Measurements from ENCODE around the gene CCN6. TPM values are rescaled to one million over a fixed set of nuclear protein-coding genes. Genes with fewer than 3 reads are reported as not detected.
"Not testable (repeated sequence)": the region's sequence is repeated elsewhere in the genome, so short reads cannot be mapped to it uniquely, and the experiment has no call there.

The CCN6 gene
- polyA plus RNA-seq, 6 donors from 2014 or later = 0.11 to 0.15 TPM; not detected in 4

DNA sequence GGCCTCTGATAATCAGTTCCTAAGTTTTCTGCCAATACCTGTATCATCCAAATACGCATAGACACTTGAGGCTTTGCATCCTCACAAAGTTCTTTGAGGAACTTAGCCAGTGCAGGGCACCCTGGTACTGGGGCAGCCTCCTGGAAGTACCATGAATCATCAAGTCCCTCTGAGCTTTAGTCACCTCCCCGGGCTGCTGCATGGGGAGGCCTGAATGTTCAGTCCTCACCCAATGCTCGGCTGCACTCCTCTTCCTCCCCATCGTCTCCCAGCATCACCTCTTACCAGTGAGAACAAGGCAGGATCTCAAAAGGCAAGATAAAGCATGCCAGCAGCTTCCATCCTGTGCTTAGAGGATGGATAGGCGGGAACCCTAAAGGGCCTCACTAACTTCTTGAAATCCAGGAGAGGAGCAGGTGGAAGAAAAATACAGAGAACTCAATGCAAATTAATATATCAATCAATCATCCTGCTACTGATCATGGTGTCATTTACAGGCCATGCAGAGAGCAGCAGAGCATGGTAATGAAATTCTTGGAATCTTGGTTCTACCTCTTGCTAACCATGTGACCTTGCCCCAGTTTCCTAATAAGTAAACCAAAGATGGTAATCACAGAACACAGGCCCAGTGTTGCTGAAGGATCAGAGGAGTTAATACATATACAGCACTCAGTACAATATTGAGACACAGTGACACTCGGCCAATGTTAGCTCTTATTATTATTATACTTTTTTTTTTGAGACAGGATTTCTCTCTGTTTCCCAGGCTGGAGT, 4.7 kb upstream of the CCN6 start:
- Mint-ChIP-seq H3K4me3 (no peak overlapping the region), H3K9me3 (peaks cover 0 to 2% (median 0%) of the 10 kb centered on the region in 7 donors), H3K36me3 (no peaks in the 10 kb centered on the region), H3K4me1 (no peaks in the 10 kb centered on the region), H3K27ac (no peak overlapping the region), H3K27me3 (no peaks in the 10 kb centered on the region)
- DNase-seq (no peak), ATAC-seq (ENCODE audit: low read depth in 2 of 2) (no peak)

- Mint-ChIP-seq H3K9me3 (peaks cover 0 to 2% (median 0%) of the 10 kb centered on the region in 7 donors), H3K27ac (no peak overlapping the region), H3K4me1 (no peaks in the 10 kb centered on the region), H3K36me3 (no peaks in the 10 kb centered on the region), H3K4me3 (no peak overlapping the region), H3K27me3 (no peaks in the 10 kb centered on the region)
- DNase-seq (no peak), ATAC-seq (ENCODE audit: low read depth in 2 of 2) (no peak)
Observed at GRCh38 chr6:112049996-112050395, 3.9 kb upstream of the CCN6 start.

DNA sequence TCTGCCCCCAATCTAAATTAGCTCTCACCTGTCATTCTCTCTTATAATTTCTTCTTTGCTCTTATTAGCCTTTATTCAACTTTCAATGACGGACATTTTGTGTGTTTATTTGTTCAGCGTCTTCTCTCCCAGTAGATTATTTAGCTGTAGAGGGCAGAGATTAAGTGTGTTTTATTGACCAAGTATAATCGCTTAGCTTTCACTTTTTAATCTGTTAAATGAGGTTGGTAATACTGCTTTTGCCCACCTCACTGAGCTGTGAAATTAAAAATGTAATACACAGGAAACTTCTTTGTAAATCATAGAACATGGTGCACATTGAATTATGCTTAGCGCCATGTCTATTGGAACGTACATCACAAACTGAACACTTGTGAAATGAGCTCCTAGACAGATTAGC, 3.5 kb upstream of the CCN6 start:
- H3K9me3 Mint-ChIP-seq = peaks cover 0 to 2% (median 0%) of the 10 kb centered on the region in 7 donors
- H3K4me3 Mint-ChIP-seq = no peak overlapping the region
- DNase-seq (no peak), ATAC-seq (ENCODE audit: low read depth in 2 of 2) (no peak)
- peak overlapping the region in 1 of 6 donors; percentile 26 for H3K27ac Mint-ChIP-seq
- H3K4me1 Mint-ChIP-seq = no peaks in the 10 kb centered on the region
- no peaks in the 10 kb centered on the region for H3K27me3 Mint-ChIP-seq
- H3K36me3 Mint-ChIP-seq = no peaks in the 10 kb centered on the region

DNA sequence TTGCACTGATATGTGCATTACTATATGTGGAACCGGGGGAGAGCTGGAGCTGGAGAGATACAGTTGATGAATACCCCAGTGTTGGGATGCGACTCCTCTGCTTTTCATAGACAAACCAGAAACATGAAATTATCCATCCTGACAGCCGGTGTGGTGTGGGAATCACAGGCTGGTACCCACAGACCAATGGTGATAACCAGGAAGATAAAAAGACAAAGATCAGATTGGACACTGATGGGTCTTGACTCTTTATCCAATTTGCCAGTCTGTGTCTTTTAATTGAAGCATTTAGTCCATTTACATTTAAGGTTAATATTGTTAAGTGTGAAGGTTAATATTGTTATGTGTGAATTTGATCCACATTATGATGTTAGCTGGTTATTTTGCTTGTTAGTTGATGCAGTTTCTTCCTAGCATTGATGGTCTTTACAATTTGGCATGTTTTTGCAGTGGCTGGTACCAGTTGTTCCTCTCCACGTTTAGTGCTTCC, 2.6 kb upstream of the CCN6 start:
- H3K36me3 Mint-ChIP-seq; DNase-seq; H3K9me3 Mint-ChIP-seq; H3K27me3 Mint-ChIP-seq; ATAC-seq (ENCODE audit: low read depth in 2 of 2); H3K4me3 Mint-ChIP-seq; H3K4me1 Mint-ChIP-seq; H3K27ac Mint-ChIP-seq: not testable (repeated sequence)

DNA sequence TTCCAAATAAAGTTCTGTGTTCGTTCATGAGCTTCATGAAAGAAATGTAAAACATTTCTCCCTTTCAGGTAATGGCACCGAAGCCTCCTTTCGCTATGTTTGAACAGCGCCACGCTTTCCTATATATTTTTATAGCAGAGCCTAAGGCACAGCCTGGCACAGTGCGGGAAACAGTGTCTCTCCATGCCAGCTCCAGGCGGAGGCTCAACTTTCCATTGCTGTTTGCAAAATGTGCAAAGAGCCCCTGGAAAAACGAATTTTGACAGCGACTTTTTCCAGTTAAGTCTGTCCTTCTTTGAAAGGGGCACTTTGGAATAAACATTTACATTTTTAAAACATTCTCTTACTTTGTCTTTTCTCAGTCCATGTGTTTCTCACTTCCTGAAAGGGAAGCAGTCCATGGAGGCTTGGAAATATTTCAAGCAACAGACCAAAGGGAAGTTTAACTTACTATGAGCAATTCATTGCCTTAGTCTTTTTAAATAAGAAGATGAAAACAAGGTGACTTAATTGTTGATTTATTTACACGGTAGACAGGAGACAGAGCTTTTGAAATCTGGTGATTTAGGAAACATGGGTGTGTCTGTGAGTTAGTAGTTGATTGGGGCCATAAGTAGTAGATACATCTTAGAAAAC, 769 bp downstream of the CCN6 start:
- no peak overlapping the region for H3K27ac Mint-ChIP-seq
- DNase-seq (no peak), ATAC-seq (ENCODE audit: low read depth in 2 of 2) (no peak)
- no peaks in the 10 kb centered on the region for H3K27me3 Mint-ChIP-seq
- peaks cover 0 to 2% (median 0%) of the 10 kb centered on the region in 7 donors for H3K9me3 Mint-ChIP-seq
- H3K36me3 Mint-ChIP-seq = no peaks in the 10 kb centered on the region
- H3K4me1 Mint-ChIP-seq = no peaks in the 10 kb centered on the region
- no peak overlapping the region for H3K4me3 Mint-ChIP-seq

GRCh38 chr6:112058243-112059032, 4.5 kb downstream of the CCN6 start:
- DNase-seq (no peak), ATAC-seq (ENCODE audit: low read depth in 2 of 2) (no peak)
- Mint-ChIP-seq H3K27me3 (no peaks in the 10 kb centered on the region), H3K9me3 (no peaks in the 10 kb centered on the region), H3K4me1 (no peaks in the 10 kb centered on the region), H3K4me3 (no peak overlapping the region), H3K27ac (no peak overlapping the region), H3K36me3 (no peaks in the 10 kb centered on the region)

- H3K9me3 Mint-ChIP-seq = no peaks in the 10 kb centered on the region
- H3K36me3 Mint-ChIP-seq = no peaks in the 10 kb centered on the region
- DNase-seq = no peak
- no peak for ATAC-seq (ENCODE audit: low read depth in 2 of 2)
- no peak overlapping the region for H3K4me3 Mint-ChIP-seq
- no peaks in the 10 kb centered on the region for H3K27me3 Mint-ChIP-seq
- H3K4me1 Mint-ChIP-seq = no peaks in the 10 kb centered on the region
- no peak overlapping the region for H3K27ac Mint-ChIP-seq
Observed at GRCh38 chr6:112061605-112062004, 7.7 kb downstream of the CCN6 start.

DNA sequence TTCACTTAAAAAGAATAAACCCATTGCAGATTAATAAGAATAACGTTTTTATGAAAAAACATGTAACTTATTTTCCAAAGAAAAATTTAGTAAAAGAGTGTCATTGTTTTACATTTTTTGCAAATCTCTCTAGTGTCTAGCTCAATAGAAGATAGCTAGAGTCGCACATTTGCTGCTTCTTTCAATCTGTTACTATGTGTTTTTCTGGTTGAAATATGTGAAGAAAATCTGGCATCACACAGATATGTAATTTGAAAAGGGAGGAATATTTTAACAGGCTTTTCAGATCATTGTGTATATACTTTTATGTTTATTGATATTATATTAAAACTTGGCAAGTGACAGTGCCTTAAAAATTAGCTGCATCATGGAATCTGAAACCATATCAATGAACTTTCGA, 9.1 kb downstream of the CCN6 start:
- no peak overlapping the region for H3K4me3 Mint-ChIP-seq
- ATAC-seq (ENCODE audit: low read depth in 2 of 2) = no peak
- H3K36me3 Mint-ChIP-seq = no peaks in the 10 kb centered on the region
- no peak overlapping the region for H3K27ac Mint-ChIP-seq
- no peaks in the 10 kb centered on the region for H3K4me1 Mint-ChIP-seq
- no peaks in the 10 kb centered on the region for H3K9me3 Mint-ChIP-seq
- no peak for DNase-seq
- H3K27me3 Mint-ChIP-seq = no peaks in the 10 kb centered on the region

DNA sequence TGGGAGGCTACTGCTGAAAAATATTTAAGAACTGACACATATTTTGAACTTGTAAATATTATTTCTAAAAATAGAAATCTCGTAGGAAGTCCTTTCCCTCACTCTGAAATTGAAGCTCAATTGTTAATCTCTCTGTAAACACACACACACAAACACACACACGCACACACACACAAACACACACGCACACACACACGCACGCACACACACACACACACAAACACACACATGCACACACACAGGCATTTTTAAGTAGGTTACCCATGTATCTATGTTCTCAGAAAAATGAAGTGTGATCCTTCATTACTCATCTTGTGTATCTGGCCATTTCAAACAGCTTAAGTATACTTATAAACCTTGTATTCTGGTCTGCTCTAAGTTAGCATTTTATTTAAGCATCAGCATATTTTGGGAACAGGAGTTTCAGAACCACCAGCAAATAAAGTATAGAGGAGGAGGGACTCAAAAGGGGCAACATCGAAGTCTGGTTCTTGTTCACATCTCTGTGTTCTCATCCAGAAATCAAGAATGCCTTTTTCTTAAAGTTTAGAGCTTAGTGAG, 11.6 kb downstream of the CCN6 start:
- no peaks in the 10 kb centered on the region for H3K27me3 Mint-ChIP-seq
- ATAC-seq (ENCODE audit: low read depth in 2 of 2) = no peak
- no peak overlapping the region for H3K27ac Mint-ChIP-seq

GRCh38 chr6:112066606-112067005, 12.7 kb downstream of the CCN6 start:
- no peaks in the 10 kb centered on the region for H3K27me3 Mint-ChIP-seq
- ATAC-seq (ENCODE audit: low read depth in 2 of 2) (no peak), DNase-seq (no peak)
- peaks cover 0 to 7% of the 10 kb centered on the region in 2 donors for H3K36me3 Mint-ChIP-seq
- H3K4me1 Mint-ChIP-seq = no peaks in the 10 kb centered on the region
- no peak overlapping the region for H3K4me3 Mint-ChIP-seq
- no peak overlapping the region for H3K27ac Mint-ChIP-seq
- H3K9me3 Mint-ChIP-seq = no peaks in the 10 kb centered on the region

More for the DNA sequence above, 11.6 kb downstream of the CCN6 start:
- no peak overlapping the region for H3K4me3 Mint-ChIP-seq
- no peaks in the 10 kb centered on the region for H3K4me1 Mint-ChIP-seq
- H3K36me3 Mint-ChIP-seq = peaks cover 0 to 7% of the 10 kb centered on the region in 2 donors
- H3K9me3 Mint-ChIP-seq = no peaks in the 10 kb centered on the region
- DNase-seq = no peak

DNA sequence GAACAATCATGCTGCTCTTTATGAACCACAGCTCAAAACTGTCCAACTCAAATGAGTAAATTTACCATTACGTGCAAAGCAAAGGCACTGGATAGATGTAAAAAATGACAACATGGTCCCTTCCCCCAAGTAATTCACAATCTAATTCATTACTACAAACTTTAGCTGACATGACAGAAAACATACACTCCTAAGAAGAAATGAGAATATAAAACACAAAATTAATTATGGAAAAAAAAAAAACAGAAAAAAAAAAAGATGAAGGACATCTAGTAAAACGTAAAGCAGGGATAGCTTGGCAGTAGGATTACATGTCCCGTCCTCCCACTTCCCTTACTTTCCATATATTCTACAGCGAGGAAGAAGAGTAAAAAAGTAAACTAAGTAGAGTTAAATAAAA, 27.7 kb downstream of the CCN6 start:
- no peak overlapping the region for H3K4me3 Mint-ChIP-seq

GRCh38 chr6:112085286-112086065, 31.6 kb downstream of the CCN6 start:
- peak overlapping the region in 2 of 6 donors; percentile 67 to 79 for H3K27ac Mint-ChIP-seq
- ATAC-seq (ENCODE audit: low read depth in 2 of 2) = no peak

More for the DNA sequence above, 27.7 kb downstream of the CCN6 start:
- ATAC-seq (ENCODE audit: low read depth in 2 of 2) (no peak), DNase-seq (no peak)
- Mint-ChIP-seq H3K4me1 (no peaks in the 10 kb centered on the region), H3K36me3 (no peaks in the 10 kb centered on the region), H3K9me3 (no peaks in the 10 kb centered on the region), H3K27me3 (no peaks in the 10 kb centered on the region), H3K27ac (no peak overlapping the region)

GRCh38 chr6:112086744-112087135, 32.8 kb downstream of the CCN6 start:
- no peaks in the 10 kb centered on the region for H3K9me3 Mint-ChIP-seq
- ATAC-seq (ENCODE audit: low read depth in 2 of 2) = peak; percentile 14 to 20

More at GRCh38 chr6:112085286-112086065, 31.6 kb downstream of the CCN6 start:
- DNase-seq = no peak
- Mint-ChIP-seq H3K27me3 (peaks cover 0 to 5% (median 0%) of the 10 kb centered on the region in 3 donors), H3K9me3 (no peaks in the 10 kb centered on the region), H3K4me1 (peaks cover 0 to 2% (median 0%) of the 10 kb centered on the region in 3 donors), H3K36me3 (no peaks in the 10 kb centered on the region), H3K4me3 (peak overlapping the region in 5 of 8 donors; percentile 2 to 82 (median 50))

More at GRCh38 chr6:112086744-112087135, 32.8 kb downstream of the CCN6 start:
- Mint-ChIP-seq H3K36me3 (no peaks in the 10 kb centered on the region), H3K4me1 (peaks cover 0 to 2% (median 0%) of the 10 kb centered on the region in 3 donors), H3K27ac (no peak overlapping the region), H3K27me3 (peaks cover 4 to 10% (median 6%) of the 10 kb centered on the region in 3 donors), H3K4me3 (no peak overlapping the region)
- DNase-seq = no peak
